Neural cell (in vitro differentiated cells): ENCODE results near the gene ST6GALNAC2. TPM values are rescaled to one million over a fixed set of nuclear protein-coding genes. Genes with fewer than 3 reads are reported as not detected.

ENCODE experiments used
- H2AFZ ChIP-seq: fragments of 200-600, 300-800 bp; sonication (generic), shearing (Covaris generic); 2 replicates; pipeline ENCODE4 v1.6.0; 2014; ENCODE audit warnings: low read depth, mild to moderate bottlenecking, antibody characterized with exemption, low read length, moderate library complexity
- H3F3A ChIP-seq: fragments of 200-600 bp; shearing (Covaris generic); 2 replicates; pipeline ENCODE4 v1.6.1; 2016; ENCODE audit warnings: mild to moderate bottlenecking, moderate library complexity, mixed read lengths, antibody characterized with exemption, low read length; ENCODE audit not compliant: insufficient read depth, poor library complexity, severe bottlenecking
- H3K27ac ChIP-seq: fragments of 200-600, 300-800 bp; sonication (generic), shearing (Covaris generic); 2 replicates; pipeline ENCODE4 v1.5.1; 2014; ENCODE audit warnings: mild to moderate bottlenecking, low read length, moderate library complexity
- H3K27me3 ChIP-seq: fragments of 300-800, 200-600 bp; sonication (generic), shearing (Covaris generic); 2 replicates; pipeline ENCODE4 v1.6.0; 2014; ENCODE audit warnings: mild to moderate bottlenecking, low read depth, low read length, moderate library complexity; ENCODE audit not compliant: insufficient read depth
- H3K36me3 ChIP-seq: fragments of 300-800, 200-600 bp; sonication (generic), shearing (Covaris generic); 2 replicates; pipeline ENCODE4 v1.5.1; 2014; ENCODE audit warnings: mild to moderate bottlenecking, antibody characterized with exemption, low read length, moderate library complexity; ENCODE audit not compliant: insufficient read depth
- H3K4me2 ChIP-seq: fragments of 300-800, 200-600 bp; sonication (generic), shearing (Covaris generic); 2 replicates; pipeline ENCODE4 v1.6.0; 2014; ENCODE audit warnings: mild to moderate bottlenecking, low read length
- H3K4me3 ChIP-seq: fragments of 300-800, 200-600 bp; sonication (generic), shearing (Covaris generic); 2 replicates; pipeline ENCODE4 v1.5.1; 2014; ENCODE audit warnings: mild to moderate bottlenecking, low read length, moderate library complexity
- H3K79me2 ChIP-seq: fragments of 200-600 bp; shearing (Covaris generic); replicated peaks from 2 replicates; pipeline ENCODE4 v1.6.0; 2014; ENCODE audit warnings: mild to moderate bottlenecking, low read length, moderate library complexity; ENCODE audit not compliant: insufficient read depth
- H3K9ac ChIP-seq: fragments of 300-800, 200-600 bp; sonication (generic), shearing (Covaris generic); 2 replicates; pipeline ENCODE4 v1.6.1; 2016; ENCODE audit warnings: mild to moderate bottlenecking, low read length, mixed read lengths
- H3K9me2 ChIP-seq: fragments of 200-600 bp; shearing (Covaris generic); 2 replicates; pipeline ENCODE4 v1.6.1; 2016; ENCODE audit warnings: mild to moderate bottlenecking, low read length, mixed read lengths; ENCODE audit not compliant: insufficient read depth
- H3K9me3 ChIP-seq: fragments of 200-600, 300-800 bp; sonication (generic), shearing (Covaris generic); 2 replicates; pipeline ENCODE4 v1.6.1; 2016; ENCODE audit warnings: mild to moderate bottlenecking, mixed run types, low read length, moderate library complexity, mixed read lengths
- H4K20me1 ChIP-seq: fragments of 200-600 bp; shearing (Covaris generic); 2 replicates; pipeline ENCODE4 v1.6.1; 2016; ENCODE audit warnings: mild to moderate bottlenecking, mixed run types; ENCODE audit not compliant: insufficient read depth
- CTCF ChIP-seq: fragments of 450-650 bp; IDR thresholded peaks from 2 replicates; pipeline ENCODE4 v1.5.1; 2014; ENCODE audit warnings: antibody characterized with exemption, mild to moderate bottlenecking, moderate library complexity; ENCODE audit not compliant: poor library complexity, severe bottlenecking
- EP300 ChIP-seq: fragments of 450-650 bp; conservative IDR thresholded peaks from 2 replicates; pipeline ENCODE4 v1.6.1; 2014; ENCODE audit warnings: antibody characterized with exemption, mild to moderate bottlenecking, moderate library complexity; ENCODE audit not compliant: poor library complexity, severe bottlenecking
- EZH2 ChIP-seq: fragments of 200-600, 300-800 bp; shearing (Covaris generic), sonication (generic); IDR thresholded peaks from 2 replicates; pipeline ENCODE4 v1.6.1; 2014; ENCODE audit warnings: antibody characterized with exemption, low read length, borderline replicate concordance, mild to moderate bottlenecking; ENCODE audit not compliant: insufficient read depth, poor library complexity, severe bottlenecking
- MXI1 ChIP-seq: fragments of 450-650 bp; conservative IDR thresholded peaks from 2 replicates; pipeline ENCODE4 v1.6.1; 2014; ENCODE audit warnings: antibody characterized with exemption, mild to moderate bottlenecking; ENCODE audit not compliant: poor library complexity, severe bottlenecking
- POLR2AphosphoS5 ChIP-seq: IDR thresholded peaks from 2 replicates; pipeline ENCODE4 v1.6.1; 2012
- RAD21 ChIP-seq: fragments of 450-650 bp; conservative IDR thresholded peaks from 2 replicates; pipeline ENCODE4 v1.6.1; 2014; ENCODE audit warnings: antibody characterized with exemption, mild to moderate bottlenecking, moderate library complexity
- SMC3 ChIP-seq: fragments of 450-650 bp; conservative IDR thresholded peaks from 2 replicates; pipeline ENCODE4 v1.6.1; 2014; ENCODE audit warnings: antibody characterized with exemption, mild to moderate bottlenecking, moderate library complexity; ENCODE audit not compliant: poor library complexity
- TAF1 ChIP-seq: IDR thresholded peaks from 2 replicates; pipeline ENCODE4 v1.6.1; 2012; ENCODE audit warnings: low read depth
- polyA plus RNA-seq: library from polyadenylated mRNA; depleted of rRNA; stranded (reverse); fragments of >200 nt; gene quantifications from 2 replicates; pipeline ENCODE4 v1.2.3, GENCODE V29; 2014
- TF ChIP-seq, protein P1 (sequence below): IDR thresholded peaks from 2 replicates; pipeline ENCODE4 v1.6.1; 2012; ENCODE audit warnings: borderline replicate concordance

The ST6GALNAC2 gene
- polyA plus RNA-seq, 1 donor from 2014 or later, result not detected

GRCh38 chr17:76545918-76546555 is 39.6 kb downstream of the ST6GALNAC2 start:
- Histone ChIP-seq H3K9ac (peak overlapping the region; percentile 25), H3K36me3 (no peaks in the 10 kb centered on the region), H2AFZ (no peak overlapping the region), H3K27me3 (no peaks in the 10 kb centered on the region), H3F3A (no peaks in the 10 kb centered on the region), H3K9me2 (no peaks in the 10 kb centered on the region), H3K4me2 (no peak overlapping the region), H4K20me1 (no peaks in the 10 kb centered on the region), H3K9me3 (no peaks in the 10 kb centered on the region), H3K79me2 (no peaks in the 10 kb centered on the region), H3K27ac (peak overlapping the region; percentile 96), H3K4me3 (no peak overlapping the region)
- TF ChIP-seq CTCF (no peak), MXI1 (no peak), TAF1 (no peak), EP300 (no peak), SMC3 (no peak), EZH2 (no peak), POLR2AphosphoS5 (no peak), RAD21 (no peak)
- TF ChIP-seq, protein P1, sequence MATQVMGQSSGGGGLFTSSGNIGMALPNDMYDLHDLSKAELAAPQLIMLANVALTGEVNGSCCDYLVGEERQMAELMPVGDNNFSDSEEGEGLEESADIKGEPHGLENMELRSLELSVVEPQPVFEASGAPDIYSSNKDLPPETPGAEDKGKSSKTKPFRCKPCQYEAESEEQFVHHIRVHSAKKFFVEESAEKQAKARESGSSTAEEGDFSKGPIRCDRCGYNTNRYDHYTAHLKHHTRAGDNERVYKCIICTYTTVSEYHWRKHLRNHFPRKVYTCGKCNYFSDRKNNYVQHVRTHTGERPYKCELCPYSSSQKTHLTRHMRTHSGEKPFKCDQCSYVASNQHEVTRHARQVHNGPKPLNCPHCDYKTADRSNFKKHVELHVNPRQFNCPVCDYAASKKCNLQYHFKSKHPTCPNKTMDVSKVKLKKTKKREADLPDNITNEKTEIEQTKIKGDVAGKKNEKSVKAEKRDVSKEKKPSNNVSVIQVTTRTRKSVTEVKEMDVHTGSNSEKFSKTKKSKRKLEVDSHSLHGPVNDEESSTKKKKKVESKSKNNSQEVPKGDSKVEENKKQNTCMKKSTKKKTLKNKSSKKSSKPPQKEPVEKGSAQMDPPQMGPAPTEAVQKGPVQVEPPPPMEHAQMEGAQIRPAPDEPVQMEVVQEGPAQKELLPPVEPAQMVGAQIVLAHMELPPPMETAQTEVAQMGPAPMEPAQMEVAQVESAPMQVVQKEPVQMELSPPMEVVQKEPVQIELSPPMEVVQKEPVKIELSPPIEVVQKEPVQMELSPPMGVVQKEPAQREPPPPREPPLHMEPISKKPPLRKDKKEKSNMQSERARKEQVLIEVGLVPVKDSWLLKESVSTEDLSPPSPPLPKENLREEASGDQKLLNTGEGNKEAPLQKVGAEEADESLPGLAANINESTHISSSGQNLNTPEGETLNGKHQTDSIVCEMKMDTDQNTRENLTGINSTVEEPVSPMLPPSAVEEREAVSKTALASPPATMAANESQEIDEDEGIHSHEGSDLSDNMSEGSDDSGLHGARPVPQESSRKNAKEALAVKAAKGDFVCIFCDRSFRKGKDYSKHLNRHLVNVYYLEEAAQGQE, result no peak

DNA sequence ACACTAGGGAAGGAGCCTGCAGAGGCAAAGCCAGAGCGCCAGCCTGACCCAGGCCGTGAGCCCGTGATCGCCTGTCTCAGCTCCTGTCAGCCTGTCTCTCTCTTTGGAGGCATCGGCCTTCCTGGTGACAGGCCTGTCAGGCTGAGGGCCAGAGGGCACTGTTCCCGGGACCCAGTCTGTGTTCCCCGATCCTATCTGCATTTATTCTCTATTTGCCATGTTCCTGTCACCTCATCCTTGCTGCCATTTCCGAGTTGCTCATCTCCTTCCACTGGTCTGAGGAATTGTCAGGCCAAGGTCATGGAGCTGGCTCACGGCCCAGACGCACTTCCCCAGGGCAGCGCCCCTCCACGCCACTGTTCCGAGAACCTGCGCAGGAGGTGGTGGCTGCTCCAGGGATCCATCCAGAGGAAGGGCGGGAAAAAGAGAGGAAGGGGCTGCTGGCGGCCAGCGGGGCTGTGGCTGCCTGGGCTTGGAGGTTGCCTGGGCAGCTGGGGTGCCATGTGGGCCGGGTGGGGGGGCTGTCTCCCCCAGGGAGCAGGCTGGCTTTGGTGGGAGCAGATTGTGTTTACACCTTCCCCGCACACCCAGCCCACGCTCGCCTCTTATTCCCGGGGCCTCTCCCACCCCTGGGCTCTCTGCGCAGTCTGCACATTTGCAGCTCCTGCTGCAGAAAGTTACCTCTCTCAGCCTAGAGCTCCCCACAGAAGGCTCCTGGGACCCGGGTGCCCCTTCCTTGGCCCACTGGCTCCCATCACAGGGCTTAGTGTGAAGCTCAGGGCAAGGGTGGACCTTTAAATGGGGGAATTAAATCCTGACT is 40.9 kb downstream of the ST6GALNAC2 start:
- H3K27ac ChIP-seq, result peak overlapping the region; percentile 96
- no peaks in the 10 kb centered on the region for H3K27me3 ChIP-seq
- H2AFZ ChIP-seq, result peak overlapping the region; percentile 72
- no peaks in the 10 kb centered on the region for H3K9me2 ChIP-seq
- H3K36me3 ChIP-seq, result no peaks in the 10 kb centered on the region
- TF ChIP-seq, protein P1, result no peak
- peak; percentile 25 for TF ChIP-seq EP300
- no peaks in the 10 kb centered on the region for H4K20me1 ChIP-seq
- peak overlapping the region; percentile 52 for H3K4me3 ChIP-seq
- H3K4me2 ChIP-seq, result peak overlapping the region; percentile 64
- H3F3A ChIP-seq, result no peaks in the 10 kb centered on the region
- H3K9ac ChIP-seq, result peak overlapping the region; percentile 75
- H3K79me2 ChIP-seq, result no peaks in the 10 kb centered on the region
- no peaks in the 10 kb centered on the region for H3K9me3 ChIP-seq
